Astrocyte of the cerebellum (primary cell): ENCODE measurements around the gene SEC16A.

Experiments
- DNase-seq: peaks from one replicate; pipeline ENCODE4 v3.0.0-alpha.2; 2011; ENCODE audit warnings: low read depth
- H3K4me3 ChIP-seq: 2 replicates; pipeline ENCODE4 v1.5.1; 2011; ENCODE audit warnings: mild to moderate bottlenecking, low read depth, low read length, moderate library complexity
- CTCF ChIP-seq: IDR thresholded peaks from 2 replicates; pipeline ENCODE4 v1.5.1; 2012; ENCODE audit warnings: low read length, low read depth, moderate library complexity, mild to moderate bottlenecking; ENCODE audit errors: missing control alignments
- in situ Hi-C: cut with HindIII; loops from 2 replicates; pipeline ENCODE4 v1.10.0; 2017; ENCODE audit warnings: low sequenced_read_pairs

The SEC16A gene

DNA sequence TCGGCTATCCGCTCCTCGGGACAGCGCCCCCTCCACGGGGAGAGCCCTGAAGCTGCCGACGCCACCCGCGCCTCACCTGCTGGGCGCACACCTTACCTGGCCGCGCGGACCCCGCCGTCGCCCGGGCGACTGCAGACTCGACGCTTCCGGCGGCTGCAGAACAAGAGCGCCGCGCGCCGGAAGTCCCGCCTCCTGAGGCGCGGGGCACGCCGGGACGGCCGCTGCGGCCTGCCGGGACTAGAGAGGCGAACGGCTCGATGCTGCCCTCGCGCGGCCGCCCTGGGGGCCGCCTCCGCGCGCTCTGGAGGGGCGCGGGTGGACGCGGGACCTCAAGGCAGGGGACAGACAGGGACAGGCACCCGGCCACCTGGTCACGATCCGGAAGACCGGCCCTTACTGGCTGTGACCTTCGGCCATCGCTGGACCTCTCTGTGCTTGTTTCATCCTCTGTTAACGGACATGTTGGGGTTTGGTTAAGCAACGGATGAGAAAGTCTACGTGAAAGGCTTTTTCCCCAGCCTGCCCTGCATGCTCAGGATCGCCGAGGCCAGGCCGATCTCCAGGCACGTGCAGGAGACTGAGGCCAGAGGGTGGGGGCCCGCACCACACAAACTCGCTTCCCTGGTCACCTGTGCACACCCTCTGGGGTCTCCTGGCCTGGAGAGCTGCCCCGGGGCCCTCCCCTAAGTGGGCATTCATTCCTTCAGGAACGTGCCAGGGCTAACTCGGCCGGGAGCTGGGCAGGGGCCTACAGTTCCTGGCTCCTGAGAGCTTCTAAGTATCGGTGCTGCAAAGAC is 82.6 kb downstream of the SEC16A start, which contains the start of gene SNAPC4:
TSS of gene SNAPC4 (minus strand) at position 133 of the 797 bp plus-strand sequence. CDS start 1,742 bp downstream, outside the sequence.
- DNase-seq, result peak; percentile 51
- H3K4me3 ChIP-seq, result peak within 1 kb of the TSS; percentile 90
- peak; percentile 75 for TF ChIP-seq CTCF
- in situ Hi-C loops, result no loop called here

GRCh38 chr9:136399176-136400037 is 83.4 kb downstream of the SEC16A start:
- no peak for DNase-seq
- H3K4me3 ChIP-seq, result peak overlapping the region; percentile 90
- in situ Hi-C loops, result no loop called here
- no peak for TF ChIP-seq CTCF

DNA sequence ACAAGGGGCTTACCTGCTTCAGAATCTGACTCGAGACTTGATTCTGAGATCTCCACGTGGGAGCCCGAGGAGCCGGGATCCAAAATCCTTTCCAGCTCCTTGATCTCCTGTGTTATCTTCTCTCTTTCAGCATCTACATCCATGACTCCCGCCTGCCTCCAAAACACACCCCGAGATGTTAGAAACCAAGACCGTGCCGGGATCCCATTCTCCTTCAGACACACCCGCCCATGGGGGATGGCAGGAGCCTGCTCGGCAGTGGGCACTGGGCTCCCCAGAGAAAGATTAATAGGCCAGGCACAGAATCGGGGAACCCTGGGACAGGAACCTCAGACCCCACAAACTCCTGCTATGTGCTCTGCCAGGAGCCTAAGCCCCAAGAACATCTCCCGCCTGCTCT is 84.6 kb downstream of the SEC16A start:
- no peak for DNase-seq
- no peak overlapping the region for H3K4me3 ChIP-seq
- no peak for TF ChIP-seq CTCF
- in situ Hi-C loops, result no loop called here

DNA sequence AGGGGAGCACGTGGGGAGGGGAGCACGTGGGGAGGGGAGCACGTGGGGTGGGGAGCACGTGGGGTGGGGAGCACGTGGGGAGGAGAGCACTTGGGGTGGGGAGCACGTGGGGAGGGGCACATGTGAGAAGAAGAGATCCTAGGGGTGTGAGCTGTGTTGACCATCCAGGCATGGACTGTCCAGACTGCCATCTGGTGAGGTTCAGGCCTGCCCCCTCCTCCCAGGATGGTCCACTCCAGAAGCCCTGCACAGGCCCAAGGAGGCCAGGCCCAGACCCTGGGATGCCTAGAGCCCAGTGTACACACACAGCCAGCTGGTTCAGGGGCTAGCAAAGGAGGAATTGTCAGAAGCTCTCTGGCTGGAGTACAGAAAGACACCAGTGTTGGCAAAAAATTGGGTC is 85.2 kb downstream of the SEC16A start:
- no peak for DNase-seq
- TF ChIP-seq CTCF, result no peak
- in situ Hi-C loops, result no loop called here
- H3K4me3 ChIP-seq, result no peak overlapping the region

DNA sequence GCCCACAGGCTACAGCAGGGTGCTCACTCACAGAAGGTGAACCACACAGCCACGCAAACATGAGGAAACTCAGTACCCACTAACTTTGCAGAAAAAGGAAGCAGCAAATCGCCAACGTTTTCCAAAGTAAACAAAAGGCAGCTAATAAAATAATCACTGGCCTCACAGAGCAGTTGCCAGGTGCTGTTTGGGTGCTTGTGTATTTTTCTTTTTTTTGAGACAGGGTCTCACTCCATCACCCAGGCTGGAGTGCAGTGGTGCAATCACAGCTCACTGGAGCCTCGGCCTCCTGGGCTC is 86.7 kb downstream of the SEC16A start:
- H3K4me3 ChIP-seq, result no peak overlapping the region
- no peak for DNase-seq
- no peak for TF ChIP-seq CTCF
- in situ Hi-C loops, result no loop called here

- in situ Hi-C loops, result no loop called here
- DNase-seq, result no peak
- TF ChIP-seq CTCF, result no peak
- no peak overlapping the region for H3K4me3 ChIP-seq
These were observed 87.3 kb downstream of the SEC16A start for GRCh38 chr9:136395345-136396218.
